ENCODE results near the gene PCSK2. TPM values are rescaled to one million over a fixed set of nuclear protein-coding genes. Genes with fewer than 3 reads are reported as not detected.

The PCSK2 gene
- polyA plus RNA-seq, 1 donor from 2014 or later: 27.9 TPM

DNA sequence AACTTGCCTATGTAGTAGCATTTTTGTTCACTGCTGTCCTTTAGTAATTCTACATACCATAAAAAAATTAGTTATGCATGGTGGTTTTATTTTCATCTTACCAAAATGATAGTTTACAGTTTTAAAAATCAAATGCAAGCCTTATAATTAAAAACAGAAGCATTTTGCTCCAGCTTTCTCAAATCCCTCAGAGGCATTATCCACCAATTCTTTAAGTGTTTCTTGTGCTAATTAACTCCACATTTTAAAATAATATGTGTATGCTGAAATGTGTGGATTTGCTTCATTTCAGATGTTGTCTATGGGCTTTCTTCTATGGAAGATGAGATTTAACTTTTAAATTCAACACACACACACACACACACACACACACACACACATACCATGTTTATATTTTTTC, 49.3 kb downstream of the PCSK2 start:
- H3K4me3 ChIP-seq (ENCODE audit: low read length): no peak overlapping the region
- H3K79me2 ChIP-seq (replicated peaks; ENCODE audit: insufficient read depth, low read length): no peaks in the 10 kb centered on the region
- no peak overlapping the region for H3K4me2 ChIP-seq (ENCODE audit: low read length)
- H3K9ac ChIP-seq (ENCODE audit: low read length): no peak overlapping the region
- no peak overlapping the region for H3K27ac ChIP-seq (ENCODE audit: low read length)
- H3K36me3 ChIP-seq (ENCODE audit: insufficient read depth, low read length): no peaks in the 10 kb centered on the region
- no peaks in the 10 kb centered on the region for H3F3A ChIP-seq (ENCODE audit: insufficient read depth, low read length, poor library complexity, severe bottlenecking)
- no peaks in the 10 kb centered on the region for H4K20me1 ChIP-seq (ENCODE audit: insufficient read depth)
- no peak overlapping the region for H2AFZ ChIP-seq (ENCODE audit: low read depth, low read length)
- H3K9me3 ChIP-seq (ENCODE audit: low read length): no peaks in the 10 kb centered on the region
- H3K9me2 ChIP-seq (ENCODE audit: insufficient read depth, low read length): no peaks in the 10 kb centered on the region
- H3K27me3 ChIP-seq (ENCODE audit: insufficient read depth, low read depth, low read length): no peaks in the 10 kb centered on the region
- no peak for TF ChIP-seq RAD21 (conservative IDR thresholded peaks at IDR 0.05)
- TF ChIP-seq EZH2 (IDR thresholded peaks at IDR 0.05; ENCODE audit: borderline replicate concordance, insufficient read depth, low read length, poor library complexity, severe bottlenecking): no peak
- TF ChIP-seq, protein P1, sequence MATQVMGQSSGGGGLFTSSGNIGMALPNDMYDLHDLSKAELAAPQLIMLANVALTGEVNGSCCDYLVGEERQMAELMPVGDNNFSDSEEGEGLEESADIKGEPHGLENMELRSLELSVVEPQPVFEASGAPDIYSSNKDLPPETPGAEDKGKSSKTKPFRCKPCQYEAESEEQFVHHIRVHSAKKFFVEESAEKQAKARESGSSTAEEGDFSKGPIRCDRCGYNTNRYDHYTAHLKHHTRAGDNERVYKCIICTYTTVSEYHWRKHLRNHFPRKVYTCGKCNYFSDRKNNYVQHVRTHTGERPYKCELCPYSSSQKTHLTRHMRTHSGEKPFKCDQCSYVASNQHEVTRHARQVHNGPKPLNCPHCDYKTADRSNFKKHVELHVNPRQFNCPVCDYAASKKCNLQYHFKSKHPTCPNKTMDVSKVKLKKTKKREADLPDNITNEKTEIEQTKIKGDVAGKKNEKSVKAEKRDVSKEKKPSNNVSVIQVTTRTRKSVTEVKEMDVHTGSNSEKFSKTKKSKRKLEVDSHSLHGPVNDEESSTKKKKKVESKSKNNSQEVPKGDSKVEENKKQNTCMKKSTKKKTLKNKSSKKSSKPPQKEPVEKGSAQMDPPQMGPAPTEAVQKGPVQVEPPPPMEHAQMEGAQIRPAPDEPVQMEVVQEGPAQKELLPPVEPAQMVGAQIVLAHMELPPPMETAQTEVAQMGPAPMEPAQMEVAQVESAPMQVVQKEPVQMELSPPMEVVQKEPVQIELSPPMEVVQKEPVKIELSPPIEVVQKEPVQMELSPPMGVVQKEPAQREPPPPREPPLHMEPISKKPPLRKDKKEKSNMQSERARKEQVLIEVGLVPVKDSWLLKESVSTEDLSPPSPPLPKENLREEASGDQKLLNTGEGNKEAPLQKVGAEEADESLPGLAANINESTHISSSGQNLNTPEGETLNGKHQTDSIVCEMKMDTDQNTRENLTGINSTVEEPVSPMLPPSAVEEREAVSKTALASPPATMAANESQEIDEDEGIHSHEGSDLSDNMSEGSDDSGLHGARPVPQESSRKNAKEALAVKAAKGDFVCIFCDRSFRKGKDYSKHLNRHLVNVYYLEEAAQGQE (IDR thresholded peaks at IDR 0.05; ENCODE audit: borderline replicate concordance): no peak
- no peak for TF ChIP-seq SMC3 (conservative IDR thresholded peaks at IDR 0.05; ENCODE audit: poor library complexity)
- no peak for TF ChIP-seq MXI1 (conservative IDR thresholded peaks at IDR 0.05; ENCODE audit: poor library complexity, severe bottlenecking)
- no peak for TF ChIP-seq EP300 (conservative IDR thresholded peaks at IDR 0.05; ENCODE audit: poor library complexity, severe bottlenecking)
- TF ChIP-seq POLR2AphosphoS5 (IDR thresholded peaks at IDR 0.05): no peak
- TF ChIP-seq CTCF (IDR thresholded peaks at IDR 0.05; ENCODE audit: poor library complexity, severe bottlenecking): no peak
- no peak for TF ChIP-seq TAF1 (IDR thresholded peaks at IDR 0.05; ENCODE audit: low read depth)

GRCh38 chr20:17281478-17281877, 54.6 kb downstream of the PCSK2 start:
- Histone ChIP-seq H3K27ac (ENCODE audit: low read length) (no peak overlapping the region), H3K27me3 (ENCODE audit: insufficient read depth, low read depth, low read length) (no peaks in the 10 kb centered on the region), H3K36me3 (ENCODE audit: insufficient read depth, low read length) (peaks cover 5% of the 10 kb centered on the region), H3K9me3 (ENCODE audit: low read length) (no peaks in the 10 kb centered on the region), H3K9ac (ENCODE audit: low read length) (no peak overlapping the region), H3K79me2 (replicated peaks; ENCODE audit: insufficient read depth, low read length) (no peaks in the 10 kb centered on the region), H3K9me2 (ENCODE audit: insufficient read depth, low read length) (no peaks in the 10 kb centered on the region), H3K4me2 (ENCODE audit: low read length) (no peak overlapping the region), H4K20me1 (ENCODE audit: insufficient read depth) (no peaks in the 10 kb centered on the region), H2AFZ (ENCODE audit: low read depth, low read length) (no peak overlapping the region), H3K4me3 (ENCODE audit: low read length) (no peak overlapping the region), H3F3A (ENCODE audit: insufficient read depth, low read length, poor library complexity, severe bottlenecking) (no peaks in the 10 kb centered on the region)
- TF ChIP-seq MXI1 (conservative IDR thresholded peaks at IDR 0.05; ENCODE audit: poor library complexity, severe bottlenecking) (no peak), TAF1 (IDR thresholded peaks at IDR 0.05; ENCODE audit: low read depth) (no peak), EP300 (conservative IDR thresholded peaks at IDR 0.05; ENCODE audit: poor library complexity, severe bottlenecking) (no peak), POLR2AphosphoS5 (IDR thresholded peaks at IDR 0.05) (no peak), EZH2 (IDR thresholded peaks at IDR 0.05; ENCODE audit: borderline replicate concordance, insufficient read depth, low read length, poor library complexity, severe bottlenecking) (no peak), CTCF (IDR thresholded peaks at IDR 0.05; ENCODE audit: poor library complexity, severe bottlenecking) (no peak), SMC3 (conservative IDR thresholded peaks at IDR 0.05; ENCODE audit: poor library complexity) (no peak), RAD21 (conservative IDR thresholded peaks at IDR 0.05) (no peak)
- TF ChIP-seq, protein P1 (IDR thresholded peaks at IDR 0.05; ENCODE audit: borderline replicate concordance): no peak
